Sciatic nerve (tissue), 2 donors: Measurements from ENCODE around the gene DIPK1C. TPM values are rescaled to one million over a fixed set of nuclear protein-coding genes. Genes with fewer than 3 reads are reported as not detected.

Experiments
- ATAC-seq: fragments of 200-7000 bp; cut with Tn5 transposase; one replicate; pipeline ENCODE4 v1.9.1; 2020; ENCODE audit warnings: mild to moderate bottlenecking, moderate library complexity
- DNase-seq: peaks from one replicate; pipeline ENCODE4 v3.0.0-alpha.2; 2020; ENCODE audit warnings: low spot score
- intact Hi-C: fragments of 100-400 bp; cut with DNase I; formaldehyde crosslinking; loops from one replicate; pipeline ENCODE4 v1.14.2; 2022
- total RNA-seq: library from RNA; stranded (reverse); fragmentation: NEBNext Ultra II Directional; extraction: Animal tissue kit (Norgen Biotek cat#: 25700); gene quantifications from one replicate; pipeline ENCODE4 v1.2.1, GENCODE V29; 2021
- donor health status: DM: no; HTN: no; CAD: no.
- donor health status: DM: no; HTN: no; CAD: no.

The DIPK1C gene
- total RNA-seq, 1 donor from 2014 or later = 1.4 TPM

GRCh38 chr18:74456349-74457042 lies 612 bp downstream of the DIPK1C start:
- DNase-seq (no peak), ATAC-seq (peak; percentile 56)
- intact Hi-C loops = no loop called here

GRCh38 chr18:74456017-74456348 lies 1.1 kb downstream of the DIPK1C start:
- ATAC-seq = no peak
- DNase-seq = no peak
- intact Hi-C loops = no loop called here

GRCh38 chr18:74455386-74455785 lies 1.7 kb downstream of the DIPK1C start:
- DNase-seq (no peak), ATAC-seq (no peak)
- intact Hi-C loops = no loop called here

GRCh38 chr18:74454279-74454751 lies 2.8 kb downstream of the DIPK1C start:
- DNase-seq = no peak
- intact Hi-C loops = no loop called here

GRCh38 chr18:74453642-74454198 lies 3.4 kb downstream of the DIPK1C start:
- intact Hi-C loops = no loop called here
- DNase-seq (no peak), ATAC-seq (no peak)

More at GRCh38 chr18:74454279-74454751, 2.8 kb downstream of the DIPK1C start:
- no peak for ATAC-seq

- intact Hi-C loops = no loop called here
- DNase-seq = no peak
- no peak for ATAC-seq
These were observed 4.0 kb downstream of the DIPK1C start for GRCh38 chr18:74453016-74453566.

- DNase-seq (no peak), ATAC-seq (no peak)
- intact Hi-C loops = no loop called here
These were observed 6.0 kb downstream of the DIPK1C start for GRCh38 chr18:74451148-74451547.

- intact Hi-C loops = no loop called here
- ATAC-seq = peak; percentile 14
These were observed 6.5 kb downstream of the DIPK1C start for GRCh38 chr18:74450626-74451025.

GRCh38 chr18:74447404-74448152 lies 9.5 kb downstream of the DIPK1C start:
- intact Hi-C loops = no loop called here
- DNase-seq (no peak), ATAC-seq (no peak)

More at GRCh38 chr18:74450626-74451025, 6.5 kb downstream of the DIPK1C start:
- DNase-seq = no peak

GRCh38 chr18:74446631-74447403 lies 10.3 kb downstream of the DIPK1C start:
- ATAC-seq = no peak
- intact Hi-C loops = no loop called here
- DNase-seq = no peak

- intact Hi-C loops = no loop called here
- DNase-seq = no peak
- no peak for ATAC-seq
These were observed 10.9 kb downstream of the DIPK1C start for GRCh38 chr18:74446178-74446577.

GRCh38 chr18:74445585-74445984 lies 11.5 kb downstream of the DIPK1C start:
- DNase-seq = no peak
- ATAC-seq = no peak
- intact Hi-C loops = no loop called here

GRCh38 chr18:74444104-74444503 lies 13.0 kb downstream of the DIPK1C start:
- intact Hi-C loops = no loop called here
- DNase-seq (no peak), ATAC-seq (no peak)

- DNase-seq = no peak
- intact Hi-C loops = no loop called here
- no peak for ATAC-seq
These were observed 16.2 kb downstream of the DIPK1C start for GRCh38 chr18:74440808-74441427.

GRCh38 chr18:74438091-74438490 lies 19.0 kb downstream of the DIPK1C start:
- intact Hi-C loops = no loop called here
- ATAC-seq = no peak
- DNase-seq = no peak

- ATAC-seq (peak; percentile 66), DNase-seq (no peak)
- intact Hi-C loops = no loop called here
These were observed 20.8 kb downstream of the DIPK1C start for GRCh38 chr18:74436158-74436769.

- ATAC-seq = peak; percentile 8
- no peak for DNase-seq
- intact Hi-C loops = no loop called here
These were observed 21.4 kb downstream of the DIPK1C start for GRCh38 chr18:74435740-74436139.

- intact Hi-C loops = no loop called here
- DNase-seq = no peak
- ATAC-seq = no peak
These were observed 22.6 kb downstream of the DIPK1C start for GRCh38 chr18:74434466-74434865.
